GM12878 (cell line): ENCODE measurements around the gene ADAD1. TPM values are rescaled to one million over a fixed set of nuclear protein-coding genes. Genes with fewer than 3 reads are reported as not detected.
"Not testable (repeated sequence)": the region's sequence is repeated elsewhere in the genome, so short reads cannot be mapped to it uniquely, and the experiment has no call there.

Experiments
- ATAC-seq: fragments of 200-7000 bp; cut with Tn5 transposase; 3 replicates; pipeline ENCODE4 v1.9.1; 2020; ENCODE audit warnings: mild to moderate bottlenecking, moderate library complexity
- BruUV-seq: library from RNA; stranded (reverse); fragments of 400-500 nt; replicated peaks from 2 replicates; lab custom pipeline; 2021; lab: Mats Ljungman, UMichigan
- CTCF ChIA-PET: fragments of 300-600 bp; sonication (Branson Sonifier 250); formaldehyde crosslinking; extraction: SDS; loops from one replicate; lab custom pipeline; 2021; ENCODE audit warnings: inconsistent platforms; lab: Yijun Ruan, JAX
- POLR2A ChIA-PET: fragments of 350-600 bp; formaldehyde crosslinking; extraction: SDS; loops from one replicate; lab custom pipeline; 2021; ENCODE audit warnings: inconsistent platforms; lab: Charles Lee
- RAD21 ChIA-PET: fragments of 300-600 bp; sonication (Branson Sonifier 250); formaldehyde crosslinking; loops from one replicate; lab custom pipeline; 2023; ENCODE audit warnings: antibody characterized with exemption; ENCODE audit not compliant: unreplicated experiment; lab: Charles Lee
- SMC1A ChIA-PET: fragments of 300-600 bp; sonication (Branson Sonifier 250); formaldehyde crosslinking; loops from one replicate; lab custom pipeline; 2023; ENCODE audit not compliant: unreplicated experiment, uncharacterized antibody; lab: Charles Lee
- DNase-seq: peaks from one replicate; pipeline ENCODE4 v3.0.0-alpha.2; 2011; ENCODE audit warnings: low read depth, low spot score
- FAIRE-seq: peaks from 3 replicates; lab custom pipeline; 2011; peaks lifted over from hg19 to GRCh38; lab: Jason Lieb, UNC
- H2AFZ ChIP-seq: 2 replicates; pipeline ENCODE4 v1.6.0; 2011; ENCODE audit warnings: low read depth, low read length, control low read depth; ENCODE audit not compliant: control insufficient read depth
- H3K27ac ChIP-seq: 2 replicates; pipeline ENCODE4 v1.5.1; 2011; ENCODE audit warnings: control low read depth; ENCODE audit not compliant: control insufficient read depth, insufficient read depth
- H3K27me3 ChIP-seq, 2 experiments: replicated peaks in 1 of 2; 2 replicates each; pipeline versions ENCODE4 v1.6.0 to v1.6.1; 2011; ENCODE audit warnings: low read length in 1 of 2; ENCODE audit not compliant: control insufficient read depth in 2 of 2, insufficient read depth in 2 of 2
- H3K36me3 ChIP-seq, 2 experiments: 2 replicates each; pipeline ENCODE4 v1.5.1; 2011; ENCODE audit warnings: low read length in 1 of 2; ENCODE audit not compliant: control insufficient read depth in 2 of 2, insufficient read depth in 2 of 2
- H3K4me1 ChIP-seq: 2 replicates; pipeline ENCODE4 v1.6.1; 2011; ENCODE audit warnings: mild to moderate bottlenecking, low read length, moderate library complexity, mixed read lengths; ENCODE audit not compliant: control insufficient read depth, insufficient read depth
- H3K4me2 ChIP-seq: 2 replicates; pipeline ENCODE4 v1.6.0; 2011; ENCODE audit warnings: control low read depth; ENCODE audit not compliant: control insufficient read depth, insufficient read depth
- H3K4me3 ChIP-seq: fragments of 200-600 bp; sonication (generic); 2 replicates; pipeline ENCODE4 v1.5.1; 2016
- H3K79me2 ChIP-seq: 2 replicates; pipeline ENCODE4 v1.6.0; 2011; ENCODE audit warnings: low read length; ENCODE audit not compliant: control insufficient read depth, insufficient read depth
- H3K9ac ChIP-seq: 2 replicates; pipeline ENCODE4 v1.8.0; 2011; ENCODE audit warnings: low read length, control low read depth, mixed read lengths; ENCODE audit not compliant: control insufficient read depth, insufficient read depth
- H3K9me3 ChIP-seq: replicated peaks from 3 replicates; pipeline ENCODE4 v1.5.1; 2011; ENCODE audit warnings: mild to moderate bottlenecking, low read length; ENCODE audit not compliant: control insufficient read depth, insufficient read depth
- H4K20me1 ChIP-seq: 2 replicates; pipeline ENCODE4 v1.6.0; 2011; ENCODE audit not compliant: control insufficient read depth, insufficient read depth
- CHD4 ChIP-seq: fragments of 200-600 bp; sonication (generic); IDR thresholded peaks from 2 replicates; pipeline ENCODE4 v1.6.1; 2016; ENCODE audit warnings: mild to moderate bottlenecking
- NKRF ChIP-seq: fragments of 450-650 bp; conservative IDR thresholded peaks from 2 replicates; pipeline ENCODE4 v1.6.1; 2017; ENCODE audit warnings: mild to moderate bottlenecking, moderate library complexity
- RAD51 ChIP-seq: fragments of 450-650 bp; IDR thresholded peaks from 2 replicates; pipeline ENCODE4 v1.6.1; 2016; ENCODE audit warnings: moderate library complexity, mild to moderate bottlenecking, inconsistent platforms
- WGBS: methylation state at CpG from one replicate; pipeline ENCODE4 v1.1.6; 2016; ENCODE audit warnings: low lambda C conversion rate; ENCODE audit not compliant: insufficient replicate concordance, insufficient coverage; ENCODE audit errors: missing lambda C conversion rate; 5-methylcytosine and 5-hydroxymethylcytosine counted together
- in situ Hi-C: fragments of 300-500 bp; cut with MboI; formaldehyde crosslinking; loops from 9 replicates; pipeline ENCODE4 v1.14.3; 2018; ENCODE audit warnings: mixed read lengths
- intact Hi-C: fragments of 100-400 bp; cut with micrococcal nuclease; formaldehyde crosslinking; loops from one replicate; pipeline ENCODE4 v1.14.2; 2022; ENCODE audit not compliant: unreplicated experiment
- polyA plus RNA-seq, 11 experiments: library from polyadenylated mRNA; depleted of rRNA in 4 of 11; unstranded in 6 of 11; stranded (reverse) in 5 of 11; fragments of >200 nt; fragmentation: Nextera tagmentation in 4 of 11; fragmentation: Illumina TruSeq in 1 of 11; extraction: Ambion mirVana in 4 of 11; extraction: Trizol in 1 of 11; gene quantifications; 1 replicate in 1 of 11; 2 replicates in 10 of 11; pipeline versions ENCODE4 v1.2.1 to v1.2.3, GENCODE V29; 2011 to 2016; ENCODE audit warnings: inconsistent platforms in 2 of 11, missing spikeins in 2 of 11, low read depth in 1 of 11
- total RNA-seq, 4 experiments: library from RNA; depleted of rRNA in 3 of 4; stranded (reverse); fragments of >200 nt in 3 of 4; fragmentation: Illumina TruSeq in 1 of 4; extraction: Trizol in 1 of 4; gene quantifications; 2 replicates each; pipeline versions ENCODE4 v1.2.1 to v1.2.3, GENCODE V29; 2013 to 2021

Gene ADAD1
- total and polyA plus RNA-seq, 10 of the 15 experiments (the other 5 are each of a cell fraction or from before 2014, with no cell fraction given), result not detected

DNA sequence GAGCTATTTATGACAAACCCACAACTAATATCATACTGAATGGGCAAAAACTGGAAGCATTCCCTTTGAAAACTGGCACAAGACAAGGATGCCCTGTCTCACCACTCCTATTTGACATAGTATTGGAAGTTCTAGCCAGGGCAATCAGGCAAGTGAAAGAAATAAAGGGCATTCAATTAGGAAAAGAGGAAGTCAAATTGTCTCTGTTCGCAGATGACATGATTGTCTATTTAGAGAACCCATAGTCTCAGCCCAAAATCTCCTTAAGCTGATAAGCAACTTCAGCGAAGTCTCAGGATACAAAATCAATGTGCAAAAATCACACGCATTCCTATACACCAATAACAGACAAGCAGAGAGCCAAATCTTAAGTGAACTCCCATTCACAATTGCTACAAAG lies 10.0 kb upstream of the ADAD1 start:
- H4K20me1 ChIP-seq, RAD21 ChIA-PET, ATAC-seq, H2AFZ ChIP-seq, H3K9me3 ChIP-seq, CTCF ChIA-PET, H3K4me2 ChIP-seq, H3K27me3 ChIP-seq, H3K9ac ChIP-seq, intact Hi-C loops, H3K27ac ChIP-seq, H3K4me1 ChIP-seq, SMC1A ChIA-PET, in situ Hi-C loops, FAIRE-seq, H3K36me3 ChIP-seq, H3K79me2 ChIP-seq, H3K4me3 ChIP-seq, POLR2A ChIA-PET, DNase-seq, BruUV-seq: not testable (repeated sequence)
- 74% methylated on average over 3 of the region's 3 CpGs for WGBS

DNA sequence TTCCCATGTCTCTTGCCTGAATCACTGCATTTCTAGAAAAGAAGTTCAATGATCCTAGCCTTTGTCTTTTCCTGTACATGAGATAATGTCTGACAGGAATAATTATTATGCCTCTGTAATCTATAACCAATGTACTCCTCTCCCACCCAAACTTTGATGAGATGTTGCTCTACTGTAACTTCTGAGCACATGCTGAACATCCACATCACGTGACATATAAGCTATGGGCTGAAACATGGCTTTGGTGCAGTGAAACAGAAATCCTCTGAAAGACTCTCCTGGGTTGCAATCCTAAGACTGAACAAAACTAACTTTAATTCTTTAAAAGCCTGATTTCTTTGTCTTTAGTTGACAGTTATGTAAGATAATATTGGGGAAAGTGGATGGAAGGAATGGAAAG lies 1.5 kb upstream of the ADAD1 start:
- SMC1A ChIA-PET, result no interaction called here
- intact Hi-C loops, result no loop called here
- POLR2A ChIA-PET, result no interaction called here
- Histone ChIP-seq H3K4me1 (no peaks in the 10 kb centered on the region), H2AFZ (no peak overlapping the region), H3K27ac (no peak overlapping the region), H3K9me3 (no peaks in the 10 kb centered on the region), H3K36me3 (no peaks in the 10 kb centered on the region), H3K4me2 (no peak overlapping the region), H4K20me1 (no peaks in the 10 kb centered on the region), H3K27me3 (no peaks in the 10 kb centered on the region), H3K4me3 (no peak overlapping the region), H3K79me2 (no peaks in the 10 kb centered on the region), H3K9ac (no peak overlapping the region)
- DNase-seq (no peak), FAIRE-seq (no peak), ATAC-seq (no peak)
- in situ Hi-C loops, result no loop called here
- RAD21 ChIA-PET, result no interaction called here
- CTCF ChIA-PET, result no interaction called here
- 0% methylated on average over 1 of the region's 1 CpG for WGBS
- TF ChIP-seq RAD51 (peak; percentile 54; the same call in 1 of the 2 replicates), NKRF (no peak), CHD4 (no peak)
- BruUV-seq, result no TSS peak
